ENCODE data around the gene TBC1D22A. TPM values are rescaled to one million over a fixed set of nuclear protein-coding genes. Genes with fewer than 3 reads are reported as not detected.

TBC1D22A gene
- total RNA-seq, 2 donors from 2014 or later = 28.9 to 31.3 TPM

GRCh38 chr22:47068626-47068996, 306.2 kb downstream of the TBC1D22A start:
- DNase-seq (ENCODE audit: low spot score) = no peak
- TF ChIP-seq CTCF (IDR thresholded peaks at IDR 0.05) = no peak

GRCh38 chr22:47069270-47069669, 306.8 kb downstream of the TBC1D22A start:
- Histone ChIP-seq H3K27ac (no peak overlapping the region), H3K9me3 (no peaks in the 10 kb centered on the region), H3K4me1 (ENCODE audit: control insufficient read depth in 1 of 2, low read depth in 2 of 2) (no peaks in the 10 kb centered on the region), H3K36me3 (no peaks in the 10 kb centered on the region), H3K4me3 (no peak overlapping the region), H3K27me3 (replicated peaks; ENCODE audit: insufficient read depth) (no peaks in the 10 kb centered on the region)
- no peak for DNase-seq (ENCODE audit: low spot score)
- ATAC-seq (ENCODE audit: insufficient number of reproducible peaks, low FRiP score, low read depth) = no peak
- no peak for TF ChIP-seq CTCF (IDR thresholded peaks at IDR 0.05)

More at GRCh38 chr22:47068626-47068996, 306.2 kb downstream of the TBC1D22A start:
- Histone ChIP-seq H3K27me3 (replicated peaks; ENCODE audit: insufficient read depth) (no peaks in the 10 kb centered on the region), H3K4me3 (no peak overlapping the region), H3K27ac (no peak overlapping the region), H3K36me3 (no peaks in the 10 kb centered on the region), H3K9me3 (no peaks in the 10 kb centered on the region), H3K4me1 (ENCODE audit: control insufficient read depth in 1 of 2, low read depth in 2 of 2) (no peaks in the 10 kb centered on the region)
- ATAC-seq (ENCODE audit: insufficient number of reproducible peaks, low FRiP score, low read depth) = no peak

GRCh38 chr22:47071078-47071806, 308.8 kb downstream of the TBC1D22A start:
- Histone ChIP-seq H3K4me3 (no peak overlapping the region), H3K27me3 (replicated peaks; ENCODE audit: insufficient read depth) (no peaks in the 10 kb centered on the region), H3K4me1 (ENCODE audit: control insufficient read depth in 1 of 2, low read depth in 2 of 2) (no peaks in the 10 kb centered on the region), H3K36me3 (no peaks in the 10 kb centered on the region), H3K9me3 (peaks cover 13% of the 10 kb centered on the region), H3K27ac (no peak overlapping the region)
- no peak for ATAC-seq (ENCODE audit: insufficient number of reproducible peaks, low FRiP score, low read depth)
- no peak for TF ChIP-seq CTCF (IDR thresholded peaks at IDR 0.05)
- no peak for DNase-seq (ENCODE audit: low spot score)

- Histone ChIP-seq H3K27ac (no peak overlapping the region), H3K4me3 (no peak overlapping the region), H3K36me3 (peaks cover 3% of the 10 kb centered on the region), H3K27me3 (replicated peaks; ENCODE audit: insufficient read depth) (no peaks in the 10 kb centered on the region), H3K9me3 (peaks cover 13% of the 10 kb centered on the region), H3K4me1 (ENCODE audit: control insufficient read depth in 1 of 2, low read depth in 2 of 2) (no peaks in the 10 kb centered on the region)
- no peak for DNase-seq (ENCODE audit: low spot score)
- no peak for TF ChIP-seq CTCF (IDR thresholded peaks at IDR 0.05)
- ATAC-seq (ENCODE audit: insufficient number of reproducible peaks, low FRiP score, low read depth) = no peak
Measured at GRCh38 chr22:47071807-47072641, 309.6 kb downstream of the TBC1D22A start.

- DNase-seq (ENCODE audit: low spot score) = no peak
- peaks cover 13% of the 10 kb centered on the region for H3K9me3 ChIP-seq
- H3K27me3 ChIP-seq (replicated peaks; ENCODE audit: insufficient read depth) = no peaks in the 10 kb centered on the region
- H3K27ac ChIP-seq = no peak overlapping the region
- no peak for TF ChIP-seq CTCF (IDR thresholded peaks at IDR 0.05)
- no peaks in the 10 kb centered on the region for H3K4me1 ChIP-seq (ENCODE audit: control insufficient read depth in 1 of 2, low read depth in 2 of 2)
- no peak overlapping the region for H3K4me3 ChIP-seq
- no peak for ATAC-seq (ENCODE audit: insufficient number of reproducible peaks, low FRiP score, low read depth)
- peaks cover 3% of the 10 kb centered on the region for H3K36me3 ChIP-seq
Measured at GRCh38 chr22:47072642-47072967, 310.2 kb downstream of the TBC1D22A start.
